HG02885 (cell line): Measurements from ENCODE around the gene VPS13D.
"Not testable (repeated sequence)": the region's sequence is repeated elsewhere in the genome, so short reads cannot be mapped to it uniquely, and the experiment has no call there.

Experiments used
- ATAC-seq: cut with Tn5 transposase; IDR thresholded peaks from one replicate; pipeline ENCODE4 v1.9.1; 2021; ENCODE audit warnings: mild to moderate bottlenecking; ENCODE audit not compliant: unreplicated experiment, poor library complexity

VPS13D gene

GRCh38 chr1:12439073-12439472 is 209.2 kb downstream of the VPS13D start:
- ATAC-seq: no peak

GRCh38 chr1:12441414-12442105 is 211.7 kb downstream of the VPS13D start:
- ATAC-seq: no peak

- ATAC-seq: no peak
These were observed 212.4 kb downstream of the VPS13D start for GRCh38 chr1:12442217-12442616.

GRCh38 chr1:12443151-12443550 is 213.3 kb downstream of the VPS13D start:
- ATAC-seq: no peak

- ATAC-seq: no peak
These were observed 214.6 kb downstream of the VPS13D start for GRCh38 chr1:12444329-12444841.

GRCh38 chr1:12445257-12445656 is 215.4 kb downstream of the VPS13D start:
- ATAC-seq: no peak

- no peak for ATAC-seq
These were observed 216.8 kb downstream of the VPS13D start for GRCh38 chr1:12446593-12446992.

GRCh38 chr1:12447307-12447706 is 217.5 kb downstream of the VPS13D start:
- ATAC-seq: no peak

- no peak for ATAC-seq
These were observed 218.1 kb downstream of the VPS13D start for GRCh38 chr1:12447849-12448312.

GRCh38 chr1:12448746-12449177 is 218.9 kb downstream of the VPS13D start:
- ATAC-seq: no peak

- ATAC-seq: no peak
These were observed 220.4 kb downstream of the VPS13D start for GRCh38 chr1:12450090-12450755.

GRCh38 chr1:12450756-12451559 is 221.1 kb downstream of the VPS13D start:
- no peak for ATAC-seq

- ATAC-seq: no peak
These were observed 221.7 kb downstream of the VPS13D start for GRCh38 chr1:12451560-12451900.

GRCh38 chr1:12452262-12452661 is 222.4 kb downstream of the VPS13D start:
- no peak for ATAC-seq

- ATAC-seq: no peak
These were observed 223.8 kb downstream of the VPS13D start for GRCh38 chr1:12453400-12454343.

GRCh38 chr1:12454406-12455391 is 224.9 kb downstream of the VPS13D start:
- ATAC-seq: no peak

- not testable (repeated sequence) for ATAC-seq
These were observed 226.3 kb downstream of the VPS13D start for GRCh38 chr1:12456081-12456480.

GRCh38 chr1:12456979-12457378 is 227.1 kb downstream of the VPS13D start:
- ATAC-seq: no peak

- no peak for ATAC-seq
These were observed 227.9 kb downstream of the VPS13D start for GRCh38 chr1:12457771-12458170.
